K562 (cell line): Measurements from ENCODE around the gene LEPR. TPM values are rescaled to one million over a fixed set of nuclear protein-coding genes. Genes with fewer than 3 reads are reported as not detected.

Experiments
- ATF6 ChIP-seq: sonication (generic); formaldehyde crosslinking; IDR thresholded peaks from 2 replicates; pipeline ENCODE4 v1.4.0; 2020; ENCODE audit warnings: mild to moderate bottlenecking, missing genetic modification reagents
- CBFA2T2 ChIP-seq: fragments of 450-650 bp; conservative IDR thresholded peaks from 2 replicates; pipeline ENCODE4 v1.6.1; 2017; ENCODE audit warnings: mild to moderate bottlenecking
- CBFA2T3 ChIP-seq: fragments of 450-650 bp; IDR thresholded peaks from 2 replicates; pipeline ENCODE4 v1.6.1; 2017
- CREB1 ChIP-seq, 2 experiments: sonication (generic) in 1 of 2; formaldehyde crosslinking in 1 of 2; IDR thresholded peaks; 2 replicates each; pipeline versions ENCODE4 v1.6.1 to v1.8.0; 2012 to 2022; ENCODE audit warnings: inconsistent platforms in 1 of 2, mild to moderate bottlenecking in 1 of 2, missing genetic modification reagents in 1 of 2, moderate library complexity in 1 of 2
- ESRRB ChIP-seq: fragments of 250-450 bp; sonication (Bioruptor Pico); IDR thresholded peaks from 2 replicates; pipeline ENCODE4 v1.5.0; 2020; ENCODE audit warnings: mild to moderate bottlenecking, moderate library complexity, borderline replicate concordance
- FOXJ3 ChIP-seq: sonication (generic); formaldehyde crosslinking; IDR thresholded peaks from 2 replicates; pipeline ENCODE4 v1.4.0; 2020; ENCODE audit warnings: mild to moderate bottlenecking, missing genetic modification reagents
- HDAC1 ChIP-seq, 2 experiments: fragments of 450-650 bp; IDR thresholded peaks; 2 replicates each; pipeline ENCODE4 v1.6.1; 2016 to 2017; ENCODE audit warnings: inconsistent platforms in 1 of 2, mild to moderate bottlenecking in 1 of 2, moderate library complexity in 1 of 2
- HDGF ChIP-seq: fragments of 450-650 bp; IDR thresholded peaks from 2 replicates; pipeline ENCODE4 v1.6.1; 2016
- NFIC ChIP-seq: fragments of 450-650 bp; IDR thresholded peaks from 2 replicates; pipeline ENCODE4 v1.6.1; 2017; ENCODE audit warnings: mild to moderate bottlenecking, inconsistent platforms
- NFIX ChIP-seq: fragments of 250-450 bp; sonication (Bioruptor Pico); IDR thresholded peaks from 2 replicates; pipeline ENCODE4 v1.4.0; 2020; ENCODE audit warnings: low read depth, mild to moderate bottlenecking, moderate library complexity
- OTX1 ChIP-seq: fragments of 450-650 bp; formaldehyde crosslinking; IDR thresholded peaks from 2 replicates; pipeline ENCODE4 v1.4.0; 2022; ENCODE audit warnings: mild to moderate bottlenecking
- PATZ1 ChIP-seq: fragments of 250-450 bp; sonication (Bioruptor Pico); IDR thresholded peaks from 2 replicates; pipeline ENCODE4 v1.5.0; 2020; ENCODE audit warnings: mild to moderate bottlenecking, borderline replicate concordance
- PHF21A ChIP-seq: fragments of 450-650 bp; IDR thresholded peaks from 2 replicates; pipeline ENCODE4 v1.6.1; 2017; ENCODE audit warnings: low read depth, borderline replicate concordance
- POLR2B ChIP-seq: fragments of 450-650 bp; IDR thresholded peaks from 2 replicates; pipeline ENCODE4 v1.6.1; 2018; ENCODE audit warnings: low read depth; ENCODE audit not compliant: partially characterized antibody
- SLC30A9 ChIP-seq: fragments of 250-450 bp; sonication (Bioruptor Pico); IDR thresholded peaks from 2 replicates; pipeline ENCODE4 v1.8.0; 2022; ENCODE audit warnings: mild to moderate bottlenecking, moderate library complexity
- SMAD1 ChIP-seq: fragments of 150-350 bp; IDR thresholded peaks from 2 replicates; pipeline ENCODE4 v1.6.1; 2014; ENCODE audit warnings: low read length, low read depth; ENCODE audit not compliant: partially characterized antibody
- TRIM24 ChIP-seq, 2 experiments: fragments of 450-650 bp; IDR thresholded peaks; 2 replicates each; pipeline ENCODE4 v1.6.1; 2016
- XRCC5 ChIP-seq: fragments of 200-400 bp; formaldehyde crosslinking; IDR thresholded peaks from 2 replicates; pipeline ENCODE4 v1.6.1; 2017; ENCODE audit warnings: low read depth, mild to moderate bottlenecking, low read length
- ZBTB34 ChIP-seq: fragments of 250-450 bp; sonication (Bioruptor Pico); IDR thresholded peaks from 2 replicates; pipeline ENCODE4 v1.8.0; 2021; ENCODE audit warnings: mild to moderate bottlenecking, moderate library complexity
- ZNF24 ChIP-seq: fragments of 450-650 bp; IDR thresholded peaks from 2 replicates; pipeline ENCODE4 v1.6.1; 2016
- ZNF384 ChIP-seq: IDR thresholded peaks from 2 replicates; pipeline ENCODE4 v1.6.1; 2012; ENCODE audit warnings: low read depth, low read length, improper control_type of control experiment
- ZNF589 ChIP-seq: fragments of 200-800 bp; sonication (Bioruptor generic); IDR thresholded peaks from 2 replicates; pipeline ENCODE4 v1.6.1; 2016; ENCODE audit warnings: low read depth, missing genetic modification characterization, missing compliant biosample characterization
- ZNF639 ChIP-seq, 2 experiments: fragments of 200-800 bp in 1 of 2; sonication (Bioruptor generic) in 1 of 2; sonication (generic) in 1 of 2; formaldehyde crosslinking in 1 of 2; IDR thresholded peaks in 1 of 2; conservative IDR thresholded peaks in 1 of 2; 2 replicates each; pipeline versions ENCODE4 v1.5.0 to v1.6.1; 2016 to 2020; ENCODE audit warnings: missing compliant biosample characterization in 1 of 2, missing genetic modification characterization in 1 of 2, missing genetic modification reagents in 1 of 2
- polyA plus RNA-seq, 8 experiments: library from polyadenylated mRNA; depleted of rRNA in 4 of 8; stranded (reverse) in 5 of 8; unstranded in 3 of 8; fragments of >200 nt; fragmentation: Nextera tagmentation in 2 of 8; fragmentation: Illumina TruSeq in 1 of 8; extraction: Ambion mirVana in 2 of 8; extraction: Trizol in 1 of 8; gene quantifications; 2 replicates each; pipeline versions ENCODE4 v1.2.1 to v1.2.3, GENCODE V29; 2011 to 2014; ENCODE audit warnings: inconsistent platforms in 1 of 8, missing spikeins in 1 of 8
- total RNA-seq, 7 experiments: library from RNA; depleted of rRNA in 6 of 7; stranded (reverse); fragments of >200 nt in 6 of 7; fragmentation: Illumina TruSeq in 2 of 7; extraction: Trizol in 2 of 7; gene quantifications; 2 replicates each; pipeline versions ENCODE4 v1.2.1 to v1.2.3, GENCODE V29; 2011 to 2021; ENCODE audit warnings: low replicate concordance in 1 of 7

LEPR gene
- total and polyA plus RNA-seq, 9 of the 15 experiments (the other 6 are each of a cell fraction or from before 2014, with no cell fraction given), result 12.2 to 111 (median 43.1) TPM

- TF ChIP-seq PATZ1 (no peak), POLR2B (no peak), SLC30A9 (CRISPR knock-in tag) (no peak), ATF6 (CRISPR knock-in tag) (no peak), ZNF589 (CRISPR knock-in tag) (no peak), ZNF384 (no peak), PHF21A (no peak), HDGF (no peak), SMAD1 (peak; percentile 46), XRCC5 (no peak), CBFA2T2 (peak; percentile 76), CREB1 (IDR thresholded peaks at IDR 0.05) (no peak), CREB1 (CRISPR knock-in tag; IDR thresholded peaks at IDR 0.05) (no peak), FOXJ3 (CRISPR knock-in tag) (no peak), NFIC (0 out of 2 replicates have a peak, but pooled peaks have one; percentile 16), OTX1 (CRISPR knock-in tag) (no peak), HDAC1 (IDR thresholded peaks at IDR 0.05) (peak in 1 of 2 experiments; percentile 53; a peak in 1 of 4 replicates), ZBTB34 (CRISPR knock-in tag) (no peak), TRIM24 (IDR thresholded peaks at IDR 0.05) (peak in 1 of 2 experiments; percentile 40; a peak in 1 of 4 replicates), ZNF639 (CRISPR knock-in tag; conservative IDR thresholded peaks at IDR 0.05 in 1 of 2, IDR thresholded peaks at IDR 0.05 in 1 of 2) (0 out of 4 replicates have a peak, but pooled peaks of 1 of the 2 experiments have one; percentile 7), NFIX (CRISPR knock-in tag) (no peak), ZNF24 (no peak), ESRRB (no peak), CBFA2T3 (peak; percentile 84)
Observed at GRCh38 chr1:65423884-65424572, 3.6 kb downstream of the LEPR start (continued).
